Measurements from ENCODE around the gene TMEM128.

The TMEM128 gene

DNA sequence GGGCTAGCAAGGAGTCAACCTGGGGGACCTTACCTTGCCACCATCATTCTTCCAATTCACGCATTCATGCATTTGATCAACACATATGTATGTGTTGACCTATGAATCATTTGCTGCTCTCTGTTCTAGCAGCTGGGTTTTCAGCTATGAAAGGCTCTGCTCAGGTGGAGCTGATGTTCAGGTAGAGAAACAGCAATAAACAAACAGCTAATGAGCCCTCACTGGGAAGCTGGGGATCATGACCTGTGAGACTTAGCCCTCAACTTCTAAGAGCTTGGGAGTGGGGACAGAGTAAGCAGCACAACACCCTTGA is 19.7 kb downstream of the TMEM128 start:
- no peaks in the 10 kb centered on the region for H3K9me2 ChIP-seq (replicated peaks; ENCODE audit: insufficient read depth, low read length)
- TF ChIP-seq EZH2phosphoT487 (IDR thresholded peaks at IDR 0.05; ENCODE audit: low read length) (no peak), EZH2 (optimal IDR thresholded peaks at IDR 0.05; ENCODE audit: low read depth, low read length) (no peak)
- TF ChIP-seq, protein P1, sequence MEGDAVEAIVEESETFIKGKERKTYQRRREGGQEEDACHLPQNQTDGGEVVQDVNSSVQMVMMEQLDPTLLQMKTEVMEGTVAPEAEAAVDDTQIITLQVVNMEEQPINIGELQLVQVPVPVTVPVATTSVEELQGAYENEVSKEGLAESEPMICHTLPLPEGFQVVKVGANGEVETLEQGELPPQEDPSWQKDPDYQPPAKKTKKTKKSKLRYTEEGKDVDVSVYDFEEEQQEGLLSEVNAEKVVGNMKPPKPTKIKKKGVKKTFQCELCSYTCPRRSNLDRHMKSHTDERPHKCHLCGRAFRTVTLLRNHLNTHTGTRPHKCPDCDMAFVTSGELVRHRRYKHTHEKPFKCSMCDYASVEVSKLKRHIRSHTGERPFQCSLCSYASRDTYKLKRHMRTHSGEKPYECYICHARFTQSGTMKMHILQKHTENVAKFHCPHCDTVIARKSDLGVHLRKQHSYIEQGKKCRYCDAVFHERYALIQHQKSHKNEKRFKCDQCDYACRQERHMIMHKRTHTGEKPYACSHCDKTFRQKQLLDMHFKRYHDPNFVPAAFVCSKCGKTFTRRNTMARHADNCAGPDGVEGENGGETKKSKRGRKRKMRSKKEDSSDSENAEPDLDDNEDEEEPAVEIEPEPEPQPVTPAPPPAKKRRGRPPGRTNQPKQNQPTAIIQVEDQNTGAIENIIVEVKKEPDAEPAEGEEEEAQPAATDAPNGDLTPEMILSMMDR (IDR thresholded peaks at IDR 0.05; ENCODE audit: low read length): no peak
- no peak overlapping the region for H3K9ac ChIP-seq (ENCODE audit: low read length)
- no peaks in the 10 kb centered on the region for H3K9me3 ChIP-seq (replicated peaks; ENCODE audit: insufficient read depth, low read length)
- H3K27me3 ChIP-seq (replicated peaks; ENCODE audit: insufficient read depth, low read length): peaks cover 25% of the 10 kb centered on the region
- no peaks in the 10 kb centered on the region for H3K36me3 ChIP-seq (replicated peaks; ENCODE audit: insufficient read depth, low read length)
- H3K27ac ChIP-seq (ENCODE audit: low read length): no peak overlapping the region
- H3K4me3 ChIP-seq (ENCODE audit: low read length): no peak overlapping the region
- no peaks in the 10 kb centered on the region for H4K20me1 ChIP-seq (ENCODE audit: insufficient read depth, low read length)
- H3K79me2 ChIP-seq (ENCODE audit: low read length): no peaks in the 10 kb centered on the region
- H3F3A ChIP-seq (ENCODE audit: insufficient read depth, low read length): no peaks in the 10 kb centered on the region
- no peaks in the 10 kb centered on the region for H3K4me1 ChIP-seq (ENCODE audit: low read length)
- no peak overlapping the region for H3K4me2 ChIP-seq (ENCODE audit: low read depth, low read length)
- DNase-seq: no peak
- no peak overlapping the region for H2AFZ ChIP-seq (ENCODE audit: low read length)

DNA sequence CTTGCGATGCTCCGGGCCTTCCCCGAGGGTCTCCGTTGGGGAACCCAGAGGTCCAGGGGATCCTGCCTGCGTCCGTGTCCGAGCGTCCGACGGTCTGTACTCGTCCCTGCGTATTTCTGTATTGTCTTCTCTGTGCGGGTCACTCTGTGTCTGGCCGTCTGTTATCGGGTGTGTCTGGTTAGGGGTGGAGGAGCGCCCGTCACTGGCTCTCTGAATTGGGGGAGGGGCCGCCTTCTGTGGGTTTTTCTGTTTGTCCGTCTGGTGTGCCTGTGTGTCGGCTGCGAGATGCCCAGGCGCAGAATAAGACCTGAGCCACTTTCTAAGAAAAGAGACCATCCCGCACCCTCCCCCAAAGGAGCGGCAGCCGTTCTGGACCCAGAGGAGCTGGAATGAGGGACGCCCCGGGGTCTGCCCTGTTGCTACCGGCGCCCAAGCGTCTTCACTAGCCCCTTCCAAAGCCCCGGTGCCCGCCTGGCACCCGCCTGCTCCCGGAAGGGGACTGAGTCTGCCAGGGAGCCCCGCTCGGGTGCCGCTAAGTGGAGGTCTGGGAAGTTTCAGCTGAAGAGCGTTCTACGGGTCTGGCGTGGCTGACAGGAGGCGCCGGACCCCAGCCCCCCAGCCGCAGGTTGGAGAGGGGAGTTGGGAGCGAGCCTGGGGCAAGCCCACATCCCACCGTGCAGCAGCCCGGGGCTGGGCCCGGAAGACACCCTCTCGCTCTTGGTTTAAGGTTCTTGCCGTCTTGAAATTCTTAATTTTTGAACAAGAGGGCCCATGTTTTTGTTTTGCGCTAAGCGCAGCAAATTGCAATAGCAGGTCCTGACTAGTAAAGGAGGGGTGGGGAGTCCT is 20.3 kb downstream of the TMEM128 start:
- Histone ChIP-seq H3K27ac (ENCODE audit: low read length) (no peak overlapping the region), H3K4me3 (ENCODE audit: low read length) (no peak overlapping the region), H3K4me2 (ENCODE audit: low read depth, low read length) (no peak overlapping the region), H4K20me1 (ENCODE audit: insufficient read depth, low read length) (no peaks in the 10 kb centered on the region), H3F3A (ENCODE audit: insufficient read depth, low read length) (no peaks in the 10 kb centered on the region), H3K9me2 (replicated peaks; ENCODE audit: insufficient read depth, low read length) (no peaks in the 10 kb centered on the region), H3K4me1 (ENCODE audit: low read length) (no peaks in the 10 kb centered on the region), H3K9me3 (replicated peaks; ENCODE audit: insufficient read depth, low read length) (no peaks in the 10 kb centered on the region), H3K27me3 (replicated peaks; ENCODE audit: insufficient read depth, low read length) (peaks cover 28% of the 10 kb centered on the region), H3K79me2 (ENCODE audit: low read length) (no peaks in the 10 kb centered on the region), H3K9ac (ENCODE audit: low read length) (no peak overlapping the region), H3K36me3 (replicated peaks; ENCODE audit: insufficient read depth, low read length) (no peaks in the 10 kb centered on the region), H2AFZ (ENCODE audit: low read length) (no peak overlapping the region)
- TF ChIP-seq, protein P1 (IDR thresholded peaks at IDR 0.05; ENCODE audit: low read length): no peak
- TF ChIP-seq EZH2 (optimal IDR thresholded peaks at IDR 0.05; ENCODE audit: low read depth, low read length) (no peak), EZH2phosphoT487 (IDR thresholded peaks at IDR 0.05; ENCODE audit: low read length) (no peak)
- no peak for DNase-seq

DNA sequence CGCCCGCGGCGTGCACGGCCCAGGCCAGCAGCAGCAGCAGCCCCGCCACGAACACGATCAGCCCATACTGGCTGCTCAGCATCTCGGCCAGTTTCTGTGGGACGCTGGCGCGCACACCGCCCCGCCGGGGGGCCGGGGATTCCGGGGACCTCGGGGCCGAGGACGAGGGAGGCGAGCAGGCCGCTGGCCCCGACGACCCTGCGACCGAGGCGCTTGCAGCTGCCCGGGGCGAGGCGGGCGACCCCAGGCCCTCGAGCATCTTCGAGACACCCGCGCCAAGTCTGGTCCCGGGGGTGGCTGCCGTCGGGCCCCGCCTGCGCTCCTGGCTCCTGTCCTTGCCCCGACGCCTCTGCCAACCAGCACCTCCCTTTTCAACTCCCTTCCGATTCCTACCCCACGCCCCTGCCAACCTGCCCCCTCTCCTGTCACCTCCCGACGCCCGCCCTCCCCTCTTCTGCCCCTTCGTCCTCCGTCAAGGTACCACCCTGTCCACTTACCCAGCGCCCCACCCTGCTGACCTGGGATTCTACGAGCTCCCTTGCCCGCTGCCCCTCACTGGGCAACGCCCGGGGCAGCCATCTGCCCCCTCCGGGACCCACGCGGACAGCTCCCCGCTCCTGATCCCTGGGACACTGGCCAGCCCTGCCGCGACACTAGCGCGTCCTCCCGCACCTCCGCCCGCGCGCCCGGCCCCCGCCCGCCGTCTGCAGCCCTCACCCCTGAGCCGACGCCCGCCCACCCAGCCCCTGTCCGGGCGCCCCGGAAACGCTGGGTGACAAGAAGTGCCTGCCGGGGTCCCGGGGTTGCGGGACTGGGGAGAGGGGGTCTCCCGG is 21.2 kb downstream of the TMEM128 start, which contains the start of gene OTOP1:
Gene OTOP1, minus strand, starts transcription at position 324 of the 833 bp plus-strand sequence. Its CDS starts 65 bp downstream, at position 259.
- Histone ChIP-seq H3K9me2 (replicated peaks; ENCODE audit: insufficient read depth, low read length) (no peaks in the 10 kb centered on the region), H4K20me1 (ENCODE audit: insufficient read depth, low read length) (no peaks in the 10 kb centered on the region), H3K27me3 (replicated peaks; ENCODE audit: insufficient read depth, low read length) (peaks cover 36% of the 10 kb centered on the region), H3K4me3 (ENCODE audit: low read length) (no peak within 1 kb of the TSS), H3K4me2 (ENCODE audit: low read depth, low read length) (no peak within 1 kb of the TSS), H3K27ac (ENCODE audit: low read length) (no peak within 1 kb of the TSS), H2AFZ (ENCODE audit: low read length) (no peak within 1 kb of the TSS), H3K79me2 (ENCODE audit: low read length) (no peaks in the 10 kb centered on the region), H3K9ac (ENCODE audit: low read length) (no peak within 1 kb of the TSS), H3K9me3 (replicated peaks; ENCODE audit: insufficient read depth, low read length) (no peaks in the 10 kb centered on the region), H3F3A (ENCODE audit: insufficient read depth, low read length) (no peaks in the 10 kb centered on the region), H3K36me3 (replicated peaks; ENCODE audit: insufficient read depth, low read length) (no peaks in the 10 kb centered on the region), H3K4me1 (ENCODE audit: low read length) (no peaks in the 10 kb centered on the region)
- no peak for DNase-seq
- TF ChIP-seq EZH2phosphoT487 (IDR thresholded peaks at IDR 0.05; ENCODE audit: low read length) (no peak), EZH2 (optimal IDR thresholded peaks at IDR 0.05; ENCODE audit: low read depth, low read length) (no peak)
- TF ChIP-seq, protein P1 (IDR thresholded peaks at IDR 0.05; ENCODE audit: low read length): no peak
